ENCODE measurements around the gene PIK3R6.

GRCh38 chr17:8889458-8890210 lies 22.2 kb upstream of the PIK3R6 start:
- no peak for TF ChIP-seq GATA2 (IDR thresholded peaks at IDR 0.05; ENCODE audit: low read depth, low read length)
- no peak for TF ChIP-seq GATA3 (IDR thresholded peaks at IDR 0.05; ENCODE audit: low read depth, low read length)

All from SH-SY5Y (cell line).